ENCODE results near the gene SLC25A51. TPM values are rescaled to one million over a fixed set of nuclear protein-coding genes. Genes with fewer than 3 reads are reported as not detected.

The SLC25A51 gene
- total RNA-seq, 4 donors from 2014 or later, result 28.9 to 34.6 (median 31.6) TPM

DNA sequence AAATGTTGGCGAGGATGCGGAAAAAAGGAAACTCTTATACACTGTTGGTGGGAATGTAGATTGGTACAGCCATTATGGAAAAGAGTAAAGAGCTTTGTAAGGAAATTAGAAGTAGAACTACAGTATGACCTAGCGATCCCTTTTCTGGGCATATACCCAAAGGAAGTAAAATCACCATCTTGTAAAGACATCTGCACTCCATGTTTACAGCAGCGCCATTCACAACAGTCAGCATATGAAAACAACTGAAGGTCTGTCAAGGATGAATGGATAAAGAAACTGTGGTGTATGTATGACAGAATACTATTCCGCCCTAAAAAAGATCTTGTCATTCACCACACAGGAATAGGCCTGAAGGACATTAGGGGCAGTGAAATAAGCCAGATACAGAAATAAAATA, 27.7 kb upstream of the SLC25A51 start:
- H3K36me3 ChIP-seq, result no peaks in the 10 kb centered on the region

GRCh38 chr9:37929441-37929895, 25.5 kb upstream of the SLC25A51 start:
- DNase-seq, result no peak
- TF ChIP-seq POLR2A (IDR thresholded peaks at IDR 0.05) (no peak), CTCF (IDR thresholded peaks at IDR 0.05) (no peak)
- Histone ChIP-seq H3K4me1 (peaks cover 0 to 15% of the 10 kb centered on the region in 2 donors), H3K27ac (no peak overlapping the region), H3K27me3 (no peaks in the 10 kb centered on the region), H3K36me3 (no peaks in the 10 kb centered on the region), H3K4me3 (replicated peaks in 1 of 3) (no peak overlapping the region), H3K9me3 (no peaks in the 10 kb centered on the region)
- intact Hi-C loops (cut with DNase I), result no loop called here
- 84 to 88% methylated on average over 8 to 11 of the region's 11 CpGs for WGBS, 2 donors

More for the DNA sequence above, 27.7 kb upstream of the SLC25A51 start:
- Histone ChIP-seq H3K27ac (no peak overlapping the region), H3K27me3 (no peaks in the 10 kb centered on the region), H3K4me1 (peaks cover 0 to 1% of the 10 kb centered on the region in 2 donors), H3K9me3 (no peaks in the 10 kb centered on the region), H3K4me3 (replicated peaks in 1 of 3) (no peak overlapping the region)
- intact Hi-C loops (cut with DNase I), result no loop called here
- TF ChIP-seq CTCF (IDR thresholded peaks at IDR 0.05), result no peak
- no peak for TF ChIP-seq POLR2A (IDR thresholded peaks at IDR 0.05)
- 96 to 99% methylated on average over 5 of the region's 5 CpGs for WGBS, 2 donors
- no peak for DNase-seq

- no peaks in the 10 kb centered on the region for H3K36me3 ChIP-seq
- intact Hi-C loops (cut with DNase I), result no loop called here
- H3K27ac ChIP-seq, result no peak overlapping the region
- H3K4me3 ChIP-seq (replicated peaks in 1 of 3), result no peak overlapping the region
- no peaks in the 10 kb centered on the region for H3K9me3 ChIP-seq
- no peak for DNase-seq
- TF ChIP-seq CTCF (IDR thresholded peaks at IDR 0.05) (no peak), POLR2A (IDR thresholded peaks at IDR 0.05) (no peak)
- H3K27me3 ChIP-seq, result no peaks in the 10 kb centered on the region
- peaks cover 0 to 15% of the 10 kb centered on the region in 2 donors for H3K4me1 ChIP-seq
- whole genome bisulfite sequencing, 2 donors, result 89 to 90% methylated on average over 10 to 19 of the region's 20 CpGs
Observed at GRCh38 chr9:37928552-37929430, 24.9 kb upstream of the SLC25A51 start.

DNA sequence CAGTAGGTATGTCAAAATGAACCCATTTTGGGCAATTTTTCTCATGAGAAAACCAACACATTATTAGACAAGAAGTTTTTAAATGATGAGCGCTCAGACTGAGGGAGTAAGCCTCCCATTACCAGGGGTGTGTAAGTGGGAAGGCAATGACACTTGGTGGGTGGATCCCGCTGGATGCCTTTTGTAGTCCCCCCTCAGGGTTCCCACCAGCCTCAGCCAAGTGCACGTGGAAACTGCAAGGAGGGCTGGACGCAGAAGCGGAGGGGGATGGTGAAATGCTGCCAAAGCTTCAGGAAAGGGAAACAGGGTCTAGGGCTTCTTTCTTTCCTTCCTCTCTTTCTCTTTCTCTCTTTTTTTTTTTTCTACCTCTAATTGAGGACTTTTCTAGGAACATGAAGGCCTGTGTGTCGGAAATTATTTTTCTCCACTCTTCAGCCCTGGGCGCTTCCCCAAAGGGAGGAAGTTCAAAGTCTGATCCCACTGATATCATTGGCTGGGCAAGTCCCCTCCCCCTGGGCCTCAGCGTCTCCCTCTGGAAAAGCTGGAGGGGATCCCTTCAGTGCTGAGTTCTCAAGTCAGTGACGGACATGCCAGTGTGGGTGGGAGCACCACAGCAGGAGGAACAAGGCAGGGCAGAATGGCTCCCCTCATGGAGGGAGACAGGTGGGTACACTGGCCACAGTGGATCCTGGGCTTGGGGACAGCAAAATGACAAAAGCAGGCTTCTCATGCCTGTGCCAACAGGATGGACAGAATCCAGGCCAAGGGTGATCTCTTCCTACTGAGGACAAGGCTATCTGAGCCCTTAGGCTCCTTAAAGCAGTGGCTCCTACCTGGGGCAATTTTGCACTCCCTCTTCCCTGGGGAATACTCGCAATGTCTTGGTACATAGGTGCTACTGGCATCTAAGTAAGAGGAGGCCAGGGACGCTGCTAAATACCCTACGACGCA, 23.9 kb upstream of the SLC25A51 start:
- WGBS, 2 donors, result 84 to 89% methylated on average over 13 of the region's 13 CpGs
- H3K27me3 ChIP-seq, result no peaks in the 10 kb centered on the region
- DNase-seq, result no peak
- peaks cover 0 to 15% of the 10 kb centered on the region in 2 donors for H3K4me1 ChIP-seq
- H3K36me3 ChIP-seq, result no peaks in the 10 kb centered on the region
- no peak for TF ChIP-seq POLR2A (IDR thresholded peaks at IDR 0.05)
- no peak for TF ChIP-seq CTCF (IDR thresholded peaks at IDR 0.05)
- intact Hi-C loops (cut with DNase I), result no loop called here
- no peaks in the 10 kb centered on the region for H3K9me3 ChIP-seq
- no peak overlapping the region for H3K27ac ChIP-seq
- no peak overlapping the region for H3K4me3 ChIP-seq (replicated peaks in 1 of 3)
